Measurements from ENCODE around the gene SLX9. TPM values are rescaled to one million over a fixed set of nuclear protein-coding genes. Genes with fewer than 3 reads are reported as not detected.

Gene SLX9
- total RNA-seq, 2 experiments from 2014 or later = 18.6 to 61.6 TPM

DNA sequence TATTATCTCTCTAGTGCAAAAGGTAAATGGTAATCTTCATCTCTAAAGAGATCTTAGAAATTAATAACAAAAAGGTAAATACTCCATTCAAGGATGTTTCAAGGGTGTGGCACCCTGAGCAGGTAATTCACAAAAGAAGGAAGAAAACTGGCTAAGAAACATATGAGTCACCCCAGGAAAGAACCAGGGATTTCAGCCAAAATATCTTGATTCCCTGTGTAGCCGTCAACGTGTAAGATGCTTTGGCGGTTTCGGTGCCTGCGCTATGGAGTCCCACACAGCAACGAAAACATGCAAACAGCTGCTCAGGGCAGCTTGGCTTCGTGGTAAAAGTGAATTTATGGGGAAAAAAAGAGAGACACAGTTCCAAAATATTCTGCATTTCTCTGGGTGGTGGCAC is 22.9 kb upstream of the SLX9 start:
- CTCF ChIA-PET (ENCODE audit: unreplicated experiment) = no interaction called here
- no peak overlapping the region for H3K4me2 ChIP-seq (ENCODE audit: low read length)
- H2AFZ ChIP-seq (ENCODE audit: low read length) = no peak overlapping the region
- H3K4me3 ChIP-seq (ENCODE audit: low read depth, low read length, poor library complexity, severe bottlenecking) = no peak overlapping the region
- intact Hi-C loops (cut with micrococcal nuclease; ENCODE audit: unreplicated experiment) = no loop called here
- H3K27ac ChIP-seq (ENCODE audit: low read depth, low read length, poor library complexity, severe bottlenecking) = no peak overlapping the region
- peaks cover 36% of the 10 kb centered on the region for H3K4me1 ChIP-seq (ENCODE audit: insufficient read depth, low read length, poor library complexity, severe bottlenecking)
- BruUV-seq (replicated peaks) = no TSS peak
- no peaks in the 10 kb centered on the region for H4K20me1 ChIP-seq (ENCODE audit: insufficient read depth, low read length)
- TF ChIP-seq EZH2phosphoT487 (IDR thresholded peaks at IDR 0.05; ENCODE audit: borderline replicate concordance, low read depth, low read length) (no peak), CTCF (conservative IDR thresholded peaks at IDR 0.05; ENCODE audit: low read length) (no peak)
- no peaks in the 10 kb centered on the region for H3K9me2 ChIP-seq (ENCODE audit: insufficient read depth, low read length)
- no peak for DNase-seq (ENCODE audit: low spot score)
- POLR2A ChIA-PET = interaction anchor here (1.0 kb wide), 1 partner anchor 12 kb away, joined by 3 read pairs; no protein-coding TSS in a partner anchor
- no peaks in the 10 kb centered on the region for H3K36me3 ChIP-seq (ENCODE audit: insufficient read depth, low read length)
- no peaks in the 10 kb centered on the region for H3K79me2 ChIP-seq (ENCODE audit: insufficient read depth, low read depth, low read length)
- no peaks in the 10 kb centered on the region for H3K9me3 ChIP-seq (ENCODE audit: low read length)

DNA sequence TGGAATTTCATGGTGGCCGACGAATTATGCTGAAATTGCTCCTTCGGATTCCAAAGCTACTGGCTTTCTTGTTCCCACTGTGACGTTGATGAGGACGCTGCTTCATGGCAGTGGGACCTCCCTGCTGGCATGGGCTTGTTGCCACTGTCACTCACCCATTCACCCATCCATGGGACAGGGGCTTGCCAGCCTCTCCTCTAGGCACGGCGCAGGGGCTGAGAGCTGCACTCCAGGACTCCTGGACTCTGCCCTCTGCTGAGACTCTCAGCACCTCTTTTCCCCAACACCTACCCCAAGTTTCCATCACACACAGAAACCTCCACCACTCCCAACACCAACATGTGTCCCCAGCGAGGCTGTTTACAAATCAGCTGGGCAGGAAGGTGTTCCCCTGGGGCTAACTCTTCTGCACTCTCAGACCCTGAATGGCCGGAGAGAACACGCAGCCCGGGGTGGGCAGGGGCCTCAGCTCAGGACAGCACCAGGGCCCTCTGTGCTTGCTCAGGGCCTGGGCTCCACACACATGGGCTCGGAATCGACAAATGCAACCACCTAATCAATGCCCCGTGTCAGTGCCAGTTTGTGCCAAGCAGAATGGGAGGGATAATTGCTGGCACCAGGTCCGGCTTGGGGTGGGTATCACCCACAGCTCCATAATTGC is 22.3 kb upstream of the SLX9 start:
- Histone ChIP-seq H3K9me3 (ENCODE audit: low read length) (no peaks in the 10 kb centered on the region), H3K9me2 (ENCODE audit: insufficient read depth, low read length) (no peaks in the 10 kb centered on the region), H4K20me1 (ENCODE audit: insufficient read depth, low read length) (no peaks in the 10 kb centered on the region), H3K4me2 (ENCODE audit: low read length) (no peak overlapping the region), H3K4me1 (ENCODE audit: insufficient read depth, low read length, poor library complexity, severe bottlenecking) (peaks cover 29% of the 10 kb centered on the region), H3K4me3 (ENCODE audit: low read depth, low read length, poor library complexity, severe bottlenecking) (no peak overlapping the region), H3K27ac (ENCODE audit: low read depth, low read length, poor library complexity, severe bottlenecking) (no peak overlapping the region), H3K79me2 (ENCODE audit: insufficient read depth, low read depth, low read length) (no peaks in the 10 kb centered on the region), H3K36me3 (ENCODE audit: insufficient read depth, low read length) (no peaks in the 10 kb centered on the region), H2AFZ (ENCODE audit: low read length) (no peak overlapping the region)
- BruUV-seq (replicated peaks) = no TSS peak
- TF ChIP-seq EZH2phosphoT487 (IDR thresholded peaks at IDR 0.05; ENCODE audit: borderline replicate concordance, low read depth, low read length) = no peak
- no peak for TF ChIP-seq CTCF (conservative IDR thresholded peaks at IDR 0.05; ENCODE audit: low read length)
- CTCF ChIA-PET (ENCODE audit: unreplicated experiment) = no interaction called here
- DNase-seq (ENCODE audit: low spot score) = no peak
- intact Hi-C loops (cut with micrococcal nuclease; ENCODE audit: unreplicated experiment) = no loop called here
- POLR2A ChIA-PET = interaction anchor here (1.0 kb wide), 1 partner anchor 12 kb away, joined by 3 read pairs; no protein-coding TSS in a partner anchor

- no peaks in the 10 kb centered on the region for H3K36me3 ChIP-seq (ENCODE audit: insufficient read depth, low read length)
- H3K4me1 ChIP-seq (ENCODE audit: insufficient read depth, low read length, poor library complexity, severe bottlenecking) = peaks cover 27% of the 10 kb centered on the region
- intact Hi-C loops (cut with micrococcal nuclease; ENCODE audit: unreplicated experiment) = no loop called here
- H3K9me3 ChIP-seq (ENCODE audit: low read length) = no peaks in the 10 kb centered on the region
- H3K79me2 ChIP-seq (ENCODE audit: insufficient read depth, low read depth, low read length) = no peaks in the 10 kb centered on the region
- TF ChIP-seq CTCF (conservative IDR thresholded peaks at IDR 0.05; ENCODE audit: low read length) = no peak
- TF ChIP-seq EZH2phosphoT487 (IDR thresholded peaks at IDR 0.05; ENCODE audit: borderline replicate concordance, low read depth, low read length) = no peak
- no peaks in the 10 kb centered on the region for H4K20me1 ChIP-seq (ENCODE audit: insufficient read depth, low read length)
- ChIA-PET CTCF (ENCODE audit: unreplicated experiment) (no interaction called here), POLR2A (no interaction called here)
- H3K9me2 ChIP-seq (ENCODE audit: insufficient read depth, low read length) = no peaks in the 10 kb centered on the region
- no peak overlapping the region for H3K4me2 ChIP-seq (ENCODE audit: low read length)
- no TSS peak for BruUV-seq (replicated peaks)
- no peak for DNase-seq (ENCODE audit: low spot score)
- H2AFZ ChIP-seq (ENCODE audit: low read length) = no peak overlapping the region
- no peak overlapping the region for H3K27ac ChIP-seq (ENCODE audit: low read depth, low read length, poor library complexity, severe bottlenecking)
- H3K4me3 ChIP-seq (ENCODE audit: low read depth, low read length, poor library complexity, severe bottlenecking) = no peak overlapping the region
Observed at GRCh38 chr21:44918107-44918470, 21.7 kb upstream of the SLX9 start.
